Astrocyte (in vitro differentiated cells and primary cell): ENCODE data around the gene PRKCD.

Experiments
- EZH2 ChIP-seq: IDR thresholded peaks from 2 replicates; pipeline ENCODE4 v1.6.1; 2012; ENCODE audit warnings: mild to moderate bottlenecking, low read length, inconsistent platforms; ENCODE audit not compliant: insufficient read depth
- TF ChIP-seq, protein P1 (sequence below): IDR thresholded peaks from 2 replicates; pipeline ENCODE4 v1.5.1; 2011; ENCODE audit warnings: low read depth, mild to moderate bottlenecking, inconsistent platforms, low read length, moderate library complexity; ENCODE audit not compliant: insufficient read depth

GRCh38 chr3:53188136-53188685, 27.2 kb downstream of the PRKCD start:
- TF ChIP-seq, protein P1, sequence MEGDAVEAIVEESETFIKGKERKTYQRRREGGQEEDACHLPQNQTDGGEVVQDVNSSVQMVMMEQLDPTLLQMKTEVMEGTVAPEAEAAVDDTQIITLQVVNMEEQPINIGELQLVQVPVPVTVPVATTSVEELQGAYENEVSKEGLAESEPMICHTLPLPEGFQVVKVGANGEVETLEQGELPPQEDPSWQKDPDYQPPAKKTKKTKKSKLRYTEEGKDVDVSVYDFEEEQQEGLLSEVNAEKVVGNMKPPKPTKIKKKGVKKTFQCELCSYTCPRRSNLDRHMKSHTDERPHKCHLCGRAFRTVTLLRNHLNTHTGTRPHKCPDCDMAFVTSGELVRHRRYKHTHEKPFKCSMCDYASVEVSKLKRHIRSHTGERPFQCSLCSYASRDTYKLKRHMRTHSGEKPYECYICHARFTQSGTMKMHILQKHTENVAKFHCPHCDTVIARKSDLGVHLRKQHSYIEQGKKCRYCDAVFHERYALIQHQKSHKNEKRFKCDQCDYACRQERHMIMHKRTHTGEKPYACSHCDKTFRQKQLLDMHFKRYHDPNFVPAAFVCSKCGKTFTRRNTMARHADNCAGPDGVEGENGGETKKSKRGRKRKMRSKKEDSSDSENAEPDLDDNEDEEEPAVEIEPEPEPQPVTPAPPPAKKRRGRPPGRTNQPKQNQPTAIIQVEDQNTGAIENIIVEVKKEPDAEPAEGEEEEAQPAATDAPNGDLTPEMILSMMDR: no peak
- TF ChIP-seq EZH2: no peak
